GM12874 (cell line): ENCODE results near the gene CTNND2.

Experiments
- CTCF ChIP-seq: IDR thresholded peaks from 2 replicates; pipeline ENCODE4 v1.5.1; 2011; ENCODE audit warnings: low read depth, mild to moderate bottlenecking, control low read depth, low read length, moderate library complexity; ENCODE audit not compliant: insufficient read depth

CTNND2 gene

DNA sequence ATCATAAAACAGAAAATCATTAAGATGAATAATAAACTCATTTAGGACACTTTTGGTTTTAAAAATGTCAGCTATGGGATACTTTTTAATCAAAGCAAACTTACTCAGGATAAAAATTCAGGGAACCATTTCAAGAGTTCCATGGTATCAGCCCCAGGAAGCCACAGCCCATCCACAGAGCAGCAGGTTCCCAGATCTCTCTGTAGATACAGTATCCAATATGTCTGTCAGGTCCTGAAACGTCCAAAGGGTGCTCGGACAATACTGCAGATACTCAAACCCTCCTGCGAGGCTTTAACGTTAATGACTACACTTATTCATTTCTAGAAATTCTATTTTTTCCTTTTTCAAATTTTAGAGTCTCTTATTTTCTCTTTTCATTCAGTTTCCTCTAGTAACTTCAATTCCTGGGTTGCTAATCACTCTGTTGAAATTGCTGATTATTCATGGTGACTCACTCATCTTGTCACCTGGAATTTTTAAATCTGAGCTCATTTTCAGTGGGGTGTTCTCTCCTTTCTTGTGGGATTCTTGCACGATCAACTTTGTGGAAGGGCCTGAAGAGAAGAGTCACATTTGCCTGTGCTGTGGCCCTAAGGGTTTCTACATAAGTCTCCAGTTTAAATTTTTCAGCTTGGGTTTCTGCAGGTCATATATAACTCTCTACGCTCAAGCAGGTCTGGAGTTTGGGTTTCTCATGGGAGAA lies 435.8 kb downstream of the CTNND2 start:
- TF ChIP-seq CTCF: no peak

GRCh38 chr5:11467588-11467987 lies 436.7 kb downstream of the CTNND2 start:
- TF ChIP-seq CTCF: no peak

GRCh38 chr5:11459716-11460115 lies 444.5 kb downstream of the CTNND2 start:
- no peak for TF ChIP-seq CTCF

- no peak for TF ChIP-seq CTCF
Measured at GRCh38 chr5:11455505-11455904, 448.7 kb downstream of the CTNND2 start.

DNA sequence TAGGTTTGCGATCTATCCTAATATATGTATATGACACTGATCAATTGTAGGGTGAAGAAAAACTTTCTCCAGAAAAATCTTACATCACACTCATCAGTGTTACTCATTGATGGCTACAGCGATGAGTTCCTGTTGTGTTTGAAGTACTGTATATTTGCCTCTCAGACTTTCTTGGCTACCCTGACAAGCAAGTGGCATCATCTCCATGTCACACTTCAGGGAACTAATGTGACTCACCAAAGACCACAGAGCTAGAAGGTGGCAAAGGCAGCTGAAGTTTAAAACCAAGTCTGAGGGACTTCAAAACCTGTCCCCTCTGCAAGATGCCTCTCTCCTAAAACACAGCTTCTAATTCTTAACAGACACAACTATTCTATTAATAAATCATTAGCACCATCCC lies 451.4 kb downstream of the CTNND2 start:
- TF ChIP-seq CTCF: no peak

GRCh38 chr5:11449966-11450365 lies 454.3 kb downstream of the CTNND2 start:
- no peak for TF ChIP-seq CTCF

DNA sequence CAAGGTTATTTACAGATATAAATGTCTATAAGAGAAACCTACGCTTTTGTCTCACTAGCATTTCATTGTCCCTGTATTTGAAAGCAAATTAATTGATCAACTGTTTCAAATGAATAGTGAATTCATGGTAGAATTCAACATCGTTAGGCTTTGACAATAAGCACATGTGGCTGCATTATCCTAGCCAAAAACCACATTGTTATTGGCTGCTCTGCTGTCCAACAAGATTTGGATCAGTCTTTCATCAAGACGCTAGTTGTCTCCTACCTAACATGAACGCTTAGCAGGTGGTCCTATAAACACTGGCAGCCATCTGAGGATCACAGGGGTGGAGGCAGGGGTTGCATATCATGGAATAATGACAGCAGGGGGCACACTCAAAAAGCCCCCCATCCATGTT lies 455.0 kb downstream of the CTNND2 start:
- TF ChIP-seq CTCF: no peak

GRCh38 chr5:11443831-11444230 lies 460.4 kb downstream of the CTNND2 start:
- no peak for TF ChIP-seq CTCF
